MM.1S (cell line): ENCODE data around the gene RTP5.

ENCODE experiments used
- EZH2 ChIP-seq: fragments of 300-600 bp; sonication (generic); optimal IDR thresholded peaks from 2 replicates; pipeline ENCODE3; 2017; ENCODE audit warnings: low read depth, mild to moderate bottlenecking, antibody characterized with exemption, low read length, mixed read lengths
- TF ChIP-seq, protein P1 (sequence below): fragments of 300-600 bp; sonication (generic); IDR thresholded peaks from 2 replicates; pipeline ENCODE4 v1.5.1; 2016; ENCODE audit warnings: antibody characterized with exemption, low read length, mixed read lengths

DNA sequence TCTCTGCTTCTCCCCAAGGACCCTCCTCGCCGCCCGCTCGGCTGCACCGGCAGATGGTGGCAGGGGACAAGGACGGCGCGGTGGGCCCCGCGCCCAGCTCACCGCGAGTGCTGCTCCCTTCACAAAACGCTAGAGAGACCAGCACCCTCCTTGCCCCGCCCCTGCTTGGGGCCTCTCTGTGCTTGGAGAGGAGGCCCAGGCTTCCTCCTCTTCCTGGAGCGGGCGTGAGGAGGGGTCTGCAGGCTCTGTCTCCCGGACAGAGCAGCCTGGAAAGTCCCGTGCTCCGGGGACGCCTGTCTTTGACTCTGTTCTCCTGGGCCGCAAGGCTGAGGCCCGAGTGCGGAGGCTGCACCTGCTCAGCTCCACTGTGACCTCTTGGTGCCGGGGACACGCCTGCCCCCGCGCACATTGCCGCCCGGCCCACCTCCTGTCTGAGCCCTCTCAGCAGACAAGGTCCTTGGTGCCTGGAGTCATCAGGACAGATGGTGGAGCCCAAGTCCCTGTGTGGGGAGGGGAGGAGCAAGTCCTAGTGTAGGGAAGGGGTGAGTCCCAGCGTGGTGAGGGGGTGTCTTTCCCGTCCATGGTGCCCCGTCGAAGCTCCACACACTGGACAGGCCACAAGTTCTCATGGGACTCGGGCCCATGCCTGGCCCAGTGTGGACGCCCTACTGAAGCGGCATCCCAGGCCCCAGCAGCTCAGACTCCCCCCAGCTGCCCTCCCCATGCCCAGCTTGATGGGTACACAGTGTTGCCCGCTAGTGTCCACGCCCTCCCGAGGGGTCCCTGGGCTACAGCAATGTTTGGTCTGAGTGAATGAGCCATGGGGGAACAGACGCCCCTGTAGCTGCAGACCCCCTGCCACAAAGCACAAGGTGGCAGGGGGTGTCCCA is 33.8 kb downstream of the RTP5 start:
- TF ChIP-seq EZH2, result no peak
- TF ChIP-seq, protein P1, sequence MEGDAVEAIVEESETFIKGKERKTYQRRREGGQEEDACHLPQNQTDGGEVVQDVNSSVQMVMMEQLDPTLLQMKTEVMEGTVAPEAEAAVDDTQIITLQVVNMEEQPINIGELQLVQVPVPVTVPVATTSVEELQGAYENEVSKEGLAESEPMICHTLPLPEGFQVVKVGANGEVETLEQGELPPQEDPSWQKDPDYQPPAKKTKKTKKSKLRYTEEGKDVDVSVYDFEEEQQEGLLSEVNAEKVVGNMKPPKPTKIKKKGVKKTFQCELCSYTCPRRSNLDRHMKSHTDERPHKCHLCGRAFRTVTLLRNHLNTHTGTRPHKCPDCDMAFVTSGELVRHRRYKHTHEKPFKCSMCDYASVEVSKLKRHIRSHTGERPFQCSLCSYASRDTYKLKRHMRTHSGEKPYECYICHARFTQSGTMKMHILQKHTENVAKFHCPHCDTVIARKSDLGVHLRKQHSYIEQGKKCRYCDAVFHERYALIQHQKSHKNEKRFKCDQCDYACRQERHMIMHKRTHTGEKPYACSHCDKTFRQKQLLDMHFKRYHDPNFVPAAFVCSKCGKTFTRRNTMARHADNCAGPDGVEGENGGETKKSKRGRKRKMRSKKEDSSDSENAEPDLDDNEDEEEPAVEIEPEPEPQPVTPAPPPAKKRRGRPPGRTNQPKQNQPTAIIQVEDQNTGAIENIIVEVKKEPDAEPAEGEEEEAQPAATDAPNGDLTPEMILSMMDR, result no peak
